Tibial nerve (tissue), 4 donors: ENCODE data around the gene SP140.

Experiments
- CTCF ChIP-seq, 5 experiments: fragments of 200-600 bp in 3 of 5; fragments of 450-650 bp in 2 of 5; sonication (generic) in 3 of 5; IDR thresholded peaks; one replicate each; pipeline ENCODE4 v1.5.1; 2016 to 2019; ENCODE audit warnings: antibody characterized with exemption in 5 of 5, mild to moderate bottlenecking in 3 of 5, moderate library complexity in 2 of 5
- EP300 ChIP-seq, 2 donors: sonication (generic); formaldehyde crosslinking; IDR thresholded peaks; one replicate each; pipeline ENCODE4 v1.6.1; 2017; ENCODE audit warnings: antibody characterized with exemption in 2 of 2, mild to moderate bottlenecking in 1 of 2
- POLR2A ChIP-seq, 2 donors: fragments of 450-650 bp; IDR thresholded peaks; one replicate each; pipeline ENCODE4 v1.6.1; 2017; ENCODE audit warnings: antibody characterized with exemption in 2 of 2, mild to moderate bottlenecking in 2 of 2, moderate library complexity in 2 of 2

GRCh38 chr2:230330725-230331124 lies 105.2 kb downstream of the SP140 start:
- TF ChIP-seq CTCF (IDR thresholded peaks at IDR 0.05) (no peak), EP300 (IDR thresholded peaks at IDR 0.05) (no peak), POLR2A (IDR thresholded peaks at IDR 0.05) (no peak)
